Raji (cell line): ENCODE results near the gene NFIB.

Experiments
- POLR2A ChIP-seq: IDR thresholded peaks from 2 replicates; pipeline ENCODE4 v1.6.1; 2011; ENCODE audit warnings: low read depth, low read length, control low read depth; ENCODE audit not compliant: insufficient read depth

NFIB gene

GRCh38 chr9:14193328-14193990 is 120.5 kb downstream of the NFIB start:
- no peak for TF ChIP-seq POLR2A

GRCh38 chr9:14192556-14192955 is 121.4 kb downstream of the NFIB start:
- TF ChIP-seq POLR2A: no peak

DNA sequence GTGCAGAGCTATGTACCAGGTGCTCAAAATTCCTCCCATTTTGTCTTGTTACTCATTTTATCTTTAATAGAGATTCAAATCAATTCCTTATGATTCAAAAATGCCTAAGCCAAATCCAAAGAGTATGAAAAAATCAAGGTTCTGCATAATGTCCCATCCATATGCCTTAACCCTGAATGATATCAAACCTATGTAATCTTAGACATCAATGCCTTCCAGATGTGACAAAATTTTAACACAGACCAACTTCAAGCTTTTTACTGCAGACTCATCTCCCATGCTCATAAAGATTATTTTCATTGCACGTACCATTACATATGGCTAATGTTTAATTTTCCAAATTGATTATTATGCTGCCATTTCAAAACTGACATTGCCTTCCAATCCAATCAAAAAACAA is 122.4 kb downstream of the NFIB start:
- TF ChIP-seq POLR2A: no peak

DNA sequence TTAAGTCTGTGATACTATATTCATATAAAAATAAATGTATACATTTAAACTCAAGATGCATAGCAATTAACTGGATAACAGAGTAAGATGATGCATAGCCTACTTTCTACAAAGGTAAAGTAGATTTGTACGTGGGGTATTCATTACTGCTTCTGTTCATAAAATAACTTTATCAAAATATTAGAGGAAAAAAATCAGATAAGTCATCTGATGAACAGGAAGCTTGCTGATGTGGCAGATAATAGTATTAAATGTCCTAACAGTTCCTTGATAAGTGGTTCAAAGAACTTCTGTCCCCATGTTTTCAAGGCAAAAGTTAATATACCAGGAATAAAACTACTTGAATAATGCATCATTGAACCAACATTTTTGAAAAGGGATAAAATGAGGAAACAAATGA is 123.7 kb downstream of the NFIB start:
- no peak for TF ChIP-seq POLR2A

DNA sequence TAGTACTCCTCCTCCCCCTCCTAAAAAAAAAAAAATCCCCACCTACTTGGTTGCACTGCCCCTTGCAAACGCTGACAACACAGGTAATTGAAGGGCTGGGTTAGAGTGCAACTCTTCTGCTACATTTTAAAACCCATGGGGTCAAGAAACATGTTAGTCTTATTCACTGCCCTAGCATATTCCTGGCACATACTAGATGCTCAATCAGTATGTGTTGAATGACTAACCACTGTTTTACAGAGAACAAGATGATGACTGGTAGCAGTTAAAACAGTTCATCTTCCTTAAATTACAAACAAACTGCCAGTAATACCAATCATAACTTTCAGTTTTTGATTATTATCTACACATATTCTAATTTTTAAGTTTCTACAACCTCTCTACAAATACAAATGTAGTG is 124.4 kb downstream of the NFIB start:
- no peak for TF ChIP-seq POLR2A

DNA sequence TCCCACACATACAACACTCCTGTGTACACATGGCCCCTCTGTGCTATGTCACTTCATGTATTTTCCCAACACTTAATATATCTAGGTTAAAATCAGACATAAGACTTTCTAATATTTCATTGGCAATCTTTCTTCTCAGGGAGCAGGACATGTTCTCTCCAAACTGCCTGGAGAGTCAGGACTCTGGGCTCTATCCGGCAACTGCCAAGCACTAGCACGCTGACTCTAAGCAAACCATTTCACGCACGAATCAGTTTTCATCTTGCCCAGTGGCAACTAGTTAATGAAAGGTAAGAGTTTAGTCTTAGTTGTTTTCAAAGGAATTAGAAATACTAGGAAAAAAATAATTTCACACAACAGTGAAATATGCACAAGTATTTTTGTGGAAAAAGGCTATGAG is 124.8 kb downstream of the NFIB start:
- TF ChIP-seq POLR2A: no peak

DNA sequence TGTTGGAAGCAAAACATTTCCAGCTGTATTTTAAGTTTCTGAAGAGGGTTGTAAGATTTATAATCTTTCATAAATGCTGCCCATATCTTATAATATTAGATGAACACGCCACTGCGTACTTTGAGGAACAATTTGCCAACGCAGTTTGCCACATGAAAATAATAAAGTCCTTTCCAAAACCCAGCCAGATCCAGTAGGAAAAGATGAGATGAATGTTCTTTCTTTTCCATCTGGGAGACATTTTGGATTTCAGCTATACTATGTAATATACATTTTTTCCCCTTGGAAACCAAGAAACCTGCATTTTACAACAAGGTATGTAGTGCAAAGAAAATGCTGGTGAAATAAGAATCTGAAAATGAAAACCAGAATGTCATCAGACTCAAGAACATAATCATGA is 125.4 kb downstream of the NFIB start:
- no peak for TF ChIP-seq POLR2A

DNA sequence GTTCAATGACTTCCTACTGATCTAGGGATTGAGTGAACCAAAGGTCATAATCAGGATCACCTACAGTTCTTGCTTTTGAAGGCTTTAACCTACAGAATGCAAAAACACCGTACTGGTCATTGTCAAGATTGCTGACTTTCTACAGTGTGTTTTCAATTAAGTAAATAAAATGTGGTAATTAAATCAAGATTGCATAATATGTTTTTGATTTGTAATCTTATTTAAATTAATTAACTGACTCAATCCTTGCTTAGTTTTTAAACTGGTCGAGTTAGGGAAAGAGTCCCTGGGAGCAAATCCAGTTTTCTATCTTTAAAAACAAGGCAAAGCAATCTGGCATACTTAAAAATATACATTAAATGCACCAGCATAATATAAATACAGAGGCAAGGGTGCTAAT is 125.9 kb downstream of the NFIB start:
- TF ChIP-seq POLR2A: no peak

DNA sequence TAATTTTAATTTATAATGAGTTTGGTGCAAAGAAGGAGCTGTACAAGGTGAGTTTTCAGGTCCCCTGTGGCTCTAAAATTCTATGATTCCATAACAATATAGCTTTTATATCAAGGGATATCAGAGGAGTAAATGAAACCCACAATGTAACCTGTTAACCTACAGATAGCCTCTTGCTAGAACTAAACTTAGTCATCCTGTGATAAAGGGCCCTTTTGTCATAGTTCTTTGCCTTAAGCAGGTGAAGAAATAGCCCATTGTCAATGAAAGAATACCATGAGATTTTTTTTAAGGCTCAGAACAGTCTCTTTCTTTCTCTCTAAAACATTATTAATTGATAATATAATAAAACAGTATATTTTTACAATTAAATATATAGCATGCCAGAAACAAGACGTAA is 127.8 kb downstream of the NFIB start:
- no peak for TF ChIP-seq POLR2A

DNA sequence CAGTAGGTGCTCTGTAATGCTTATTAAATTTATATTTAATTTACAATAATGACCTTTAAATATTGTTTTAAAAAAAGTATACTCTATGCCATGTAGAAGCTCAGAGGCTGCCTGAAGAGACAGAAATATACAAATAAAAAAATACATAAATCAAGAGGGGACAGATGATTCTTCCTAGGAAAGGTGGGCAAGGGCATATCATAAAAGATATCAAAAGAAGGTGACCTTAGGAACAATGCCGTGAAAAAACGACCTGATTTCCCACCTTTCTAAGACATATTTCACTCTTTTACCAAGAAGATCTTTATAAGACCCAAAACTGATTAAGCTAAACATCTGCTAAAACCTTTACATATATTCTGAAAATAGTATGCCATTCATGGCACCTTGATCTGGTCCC is 128.9 kb downstream of the NFIB start:
- TF ChIP-seq POLR2A: no peak

DNA sequence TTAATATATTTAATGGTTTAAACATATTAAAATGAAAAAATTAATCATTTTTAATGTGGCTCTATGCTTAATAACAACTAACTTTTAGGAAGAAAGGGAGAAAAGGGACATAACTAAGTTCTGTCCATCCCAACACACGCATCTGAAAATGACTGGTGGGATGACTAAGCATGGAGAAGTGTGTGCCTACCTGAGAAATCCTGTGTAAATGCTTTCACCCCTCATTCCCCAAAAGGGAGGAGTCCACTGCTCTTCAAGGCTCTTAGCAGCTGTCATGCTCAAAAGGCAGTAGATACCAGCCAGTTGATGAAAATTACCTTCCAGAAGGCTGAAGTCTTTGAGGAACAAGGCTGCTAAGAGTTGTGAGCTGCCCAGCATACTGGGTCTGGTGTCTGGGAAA is 130.9 kb downstream of the NFIB start:
- TF ChIP-seq POLR2A: no peak

DNA sequence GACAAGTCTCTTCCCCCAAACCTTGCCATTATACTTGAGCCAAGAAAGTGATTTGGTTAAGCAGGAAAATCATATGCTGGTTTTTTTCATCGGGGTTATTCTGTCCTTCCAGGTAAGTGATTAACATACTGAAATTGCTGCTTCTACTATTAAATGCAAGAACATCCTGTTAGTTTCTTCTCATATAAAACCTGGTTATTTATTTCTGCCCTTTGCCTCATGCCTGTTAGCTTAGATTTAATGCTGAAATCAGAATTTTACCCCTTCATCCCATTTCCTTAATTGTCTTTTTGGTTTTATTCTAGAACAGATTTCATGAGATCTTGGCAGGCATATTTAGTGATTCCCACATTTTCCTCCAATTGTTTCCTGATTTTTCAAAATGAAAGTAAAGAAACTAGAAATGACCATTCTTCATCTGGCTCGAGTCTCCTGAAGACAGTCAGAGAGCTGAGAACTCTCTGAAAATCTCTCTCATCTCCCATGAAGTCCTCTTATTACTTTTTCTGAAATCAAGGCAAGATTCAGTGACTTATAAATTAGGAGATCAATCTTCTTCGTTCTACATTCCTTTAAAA is 132.9 kb downstream of the NFIB start:
- TF ChIP-seq POLR2A: no peak

DNA sequence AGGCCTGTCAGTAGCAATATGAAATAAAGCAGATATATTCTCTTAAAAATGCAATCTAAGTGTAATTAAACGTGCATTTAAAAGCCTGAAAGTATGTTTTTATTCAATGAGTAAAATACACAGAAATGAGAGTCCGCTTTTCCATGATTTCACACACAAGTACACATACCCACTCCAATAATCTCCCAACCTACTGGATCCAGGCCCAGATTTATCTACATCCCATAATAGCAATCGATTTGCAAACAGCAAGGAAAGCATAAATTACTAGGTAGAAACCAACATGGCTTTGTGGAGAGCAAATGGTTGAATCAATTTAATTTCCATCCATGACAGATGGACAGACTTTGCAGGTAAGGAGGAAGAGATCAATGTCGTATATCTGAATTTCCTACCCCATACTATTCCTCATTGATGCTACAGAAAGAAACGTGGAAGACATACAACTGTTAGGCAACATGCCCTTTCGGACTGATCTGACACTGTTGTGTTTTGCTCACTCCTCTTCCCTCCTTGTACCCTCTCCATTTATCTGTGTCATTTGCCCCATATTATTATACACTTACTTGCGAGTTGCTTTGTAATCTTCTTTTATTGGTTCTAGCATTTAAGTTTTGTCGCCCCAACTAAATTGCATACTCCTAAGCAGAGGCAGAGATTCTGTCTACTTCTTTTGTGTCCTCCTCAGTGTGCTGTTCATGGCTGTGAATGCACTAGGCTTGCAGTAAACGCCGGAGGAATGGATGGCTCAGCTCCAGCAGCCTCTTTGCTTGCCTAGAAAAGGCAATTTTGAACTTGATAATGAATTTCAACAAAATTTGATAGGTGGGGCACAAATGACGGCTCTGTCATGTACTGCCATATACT is 133.6 kb downstream of the NFIB start:
- TF ChIP-seq POLR2A: no peak

DNA sequence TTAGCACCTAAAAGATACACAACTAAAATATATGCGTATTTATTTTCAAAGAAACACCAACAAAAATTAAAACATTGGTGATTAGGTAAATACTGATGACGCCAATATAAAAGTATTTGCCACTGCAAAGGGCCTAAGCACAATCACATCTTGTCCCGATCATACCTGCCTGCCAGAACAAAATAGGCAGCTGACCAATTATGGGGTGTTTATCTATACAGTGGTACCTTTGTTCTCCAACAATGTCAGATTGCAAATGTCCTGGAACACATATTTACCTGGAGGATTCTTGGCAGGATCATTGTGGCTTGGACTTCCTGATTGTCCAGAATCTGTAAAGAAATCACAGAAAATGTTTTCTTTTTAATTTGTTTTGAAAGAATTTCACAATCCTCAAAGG is 134.5 kb downstream of the NFIB start:
- TF ChIP-seq POLR2A: no peak

GRCh38 chr9:14175778-14176177 is 138.2 kb downstream of the NFIB start:
- TF ChIP-seq POLR2A: no peak

- TF ChIP-seq POLR2A: no peak
Observed at GRCh38 chr9:14173713-14174112, 140.2 kb downstream of the NFIB start.

DNA sequence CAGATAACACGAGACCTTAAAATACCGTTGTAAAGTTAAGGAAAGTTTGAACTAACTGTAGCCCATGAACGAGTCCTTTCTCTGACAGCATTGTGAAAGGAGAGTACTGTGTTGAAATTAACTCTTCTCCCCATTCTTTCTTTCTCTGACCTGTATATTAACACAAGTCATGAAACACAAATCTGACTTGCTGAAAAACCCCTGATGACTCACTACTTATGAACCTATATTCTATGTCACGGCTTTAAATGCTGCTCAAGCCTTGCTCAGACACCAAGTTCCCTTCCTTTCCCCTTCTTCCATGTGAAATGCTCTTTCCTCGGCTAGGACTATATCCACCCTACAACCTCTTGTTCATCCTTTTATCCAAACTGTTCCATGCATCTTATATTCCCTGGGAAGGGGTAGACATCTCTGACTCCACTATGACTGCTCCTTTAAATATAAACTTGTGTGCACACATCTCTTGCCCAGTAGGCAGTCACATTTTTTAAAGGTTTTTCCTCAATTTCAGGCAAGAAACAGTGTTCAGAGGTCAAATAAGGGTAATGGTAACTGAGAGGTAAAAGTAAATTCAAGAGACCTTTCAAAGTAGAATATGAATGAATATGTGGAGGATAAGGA is 142.9 kb downstream of the NFIB start:
- TF ChIP-seq POLR2A: no peak
